GM19035 (cell line): ENCODE data around the gene METAP2.
"Not testable (repeated sequence)": the region's sequence is repeated elsewhere in the genome, so short reads cannot be mapped to it uniquely, and the experiment has no call there.

Experiments used
- ATAC-seq: cut with Tn5 transposase; IDR thresholded peaks from one replicate; pipeline ENCODE4 v1.9.1; 2021; ENCODE audit not compliant: unreplicated experiment

The METAP2 gene

GRCh38 chr12:95462081-95462480, 11.9 kb upstream of the METAP2 start:
- ATAC-seq: no peak

GRCh38 chr12:95462551-95462950, 11.4 kb upstream of the METAP2 start:
- ATAC-seq: no peak

- ATAC-seq: no peak
These were observed 10.9 kb upstream of the METAP2 start for GRCh38 chr12:95463050-95463449.

- not testable (repeated sequence) for ATAC-seq
These were observed 10.2 kb upstream of the METAP2 start for GRCh38 chr12:95463776-95464175.

- ATAC-seq: no peak
These were observed 8.7 kb upstream of the METAP2 start for GRCh38 chr12:95465275-95465674.

GRCh38 chr12:95470300-95470699, 3.7 kb upstream of the METAP2 start:
- ATAC-seq: no peak

GRCh38 chr12:95473231-95473883, 595 bp upstream of the METAP2 start:
- ATAC-seq: peak; percentile 32

- ATAC-seq: no peak
These were observed 657 bp downstream of the METAP2 start for GRCh38 chr12:95474660-95474958.

GRCh38 chr12:95480230-95480629, 6.3 kb downstream of the METAP2 start:
- ATAC-seq: no peak

GRCh38 chr12:95481072-95481471, 7.1 kb downstream of the METAP2 start:
- ATAC-seq: no peak

GRCh38 chr12:95481888-95482287, 7.9 kb downstream of the METAP2 start:
- ATAC-seq: no peak

GRCh38 chr12:95482564-95482963, 8.6 kb downstream of the METAP2 start:
- not testable (repeated sequence) for ATAC-seq

- ATAC-seq: no peak
These were observed 10.6 kb downstream of the METAP2 start for GRCh38 chr12:95484524-95484923.

GRCh38 chr12:95487024-95487423, 13.1 kb downstream of the METAP2 start:
- ATAC-seq: no peak

GRCh38 chr12:95492462-95492861, 18.5 kb downstream of the METAP2 start:
- ATAC-seq: no peak

GRCh38 chr12:95494888-95495287, 20.9 kb downstream of the METAP2 start:
- ATAC-seq: no peak

GRCh38 chr12:95495433-95495832, 21.5 kb downstream of the METAP2 start:
- no peak for ATAC-seq

GRCh38 chr12:95497031-95497430, 23.1 kb downstream of the METAP2 start:
- no peak for ATAC-seq

GRCh38 chr12:95498968-95499367, 25.0 kb downstream of the METAP2 start:
- no peak for ATAC-seq

GRCh38 chr12:95499772-95500171, 25.8 kb downstream of the METAP2 start:
- no peak for ATAC-seq

- no peak for ATAC-seq
These were observed 30.2 kb downstream of the METAP2 start for GRCh38 chr12:95504140-95504539.

GRCh38 chr12:95505039-95505438, 31.1 kb downstream of the METAP2 start:
- ATAC-seq: peak; percentile 95

GRCh38 chr12:95506707-95507523, 33.0 kb downstream of the METAP2 start:
- ATAC-seq: no peak
